PC-9 (cell line): ENCODE data around the gene UNC93A.
"Not testable (repeated sequence)": the region's sequence is repeated elsewhere in the genome, so short reads cannot be mapped to it uniquely, and the experiment has no call there.

Experiments used
- CTCF ChIP-seq: fragments of 200-600 bp; sonication (generic); conservative IDR thresholded peaks from 2 replicates; pipeline ENCODE4 v1.6.1; 2017; ENCODE audit warnings: mixed run types, antibody characterized with exemption, mild to moderate bottlenecking, moderate library complexity
- EZH2 ChIP-seq: fragments of 200-600 bp; sonication (generic); IDR thresholded peaks from 2 replicates; pipeline ENCODE4 v1.8.0; 2017; ENCODE audit warnings: antibody characterized with exemption, low read depth

DNA sequence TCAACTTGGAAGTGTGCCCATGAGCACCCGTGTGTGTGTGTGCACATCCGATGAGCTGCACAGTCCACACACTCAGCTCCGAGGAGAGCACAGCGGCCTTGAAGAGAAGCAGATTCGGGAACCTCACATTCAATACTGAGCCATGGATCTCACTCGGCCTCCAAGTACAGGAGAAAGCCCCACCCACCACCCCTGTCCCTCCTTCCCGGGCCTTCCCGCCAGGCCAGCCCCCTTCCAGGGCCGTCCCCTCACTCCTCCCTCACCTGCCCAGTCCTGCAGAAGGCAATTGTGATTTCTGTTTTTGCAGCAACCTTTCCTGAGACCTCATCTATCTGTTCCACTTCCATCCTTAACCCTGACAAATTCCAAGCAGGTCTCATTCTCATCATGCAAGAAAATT lies 30.1 kb downstream of the UNC93A start:
- TF ChIP-seq CTCF, EZH2: not testable (repeated sequence)
